Measurements from ENCODE around the gene OLA1.

DNA sequence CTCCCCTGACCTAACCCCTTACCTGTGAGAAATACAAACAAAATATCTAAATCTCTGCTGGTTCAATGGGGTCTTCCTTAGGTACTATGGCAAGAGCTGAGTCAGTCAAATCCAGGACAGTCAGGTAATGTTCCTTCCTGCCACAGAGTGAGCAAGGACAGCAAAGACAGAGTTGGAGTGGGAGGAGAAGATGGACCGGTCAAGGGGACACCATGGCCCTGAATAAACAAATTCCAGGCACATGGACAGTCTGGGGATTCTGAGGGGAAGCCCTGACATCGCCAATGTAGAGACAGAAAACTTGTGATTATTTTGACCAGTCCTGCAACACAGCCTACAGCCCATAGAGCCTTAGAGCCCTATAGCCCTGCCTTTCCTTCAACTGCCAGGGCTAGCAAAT is 42.8 kb downstream of the OLA1 start:
- TF ChIP-seq ZNF121 (CRISPR knock-in tag; IDR thresholded peaks at IDR 0.05) = no peak
- TF ChIP-seq, protein P1, sequence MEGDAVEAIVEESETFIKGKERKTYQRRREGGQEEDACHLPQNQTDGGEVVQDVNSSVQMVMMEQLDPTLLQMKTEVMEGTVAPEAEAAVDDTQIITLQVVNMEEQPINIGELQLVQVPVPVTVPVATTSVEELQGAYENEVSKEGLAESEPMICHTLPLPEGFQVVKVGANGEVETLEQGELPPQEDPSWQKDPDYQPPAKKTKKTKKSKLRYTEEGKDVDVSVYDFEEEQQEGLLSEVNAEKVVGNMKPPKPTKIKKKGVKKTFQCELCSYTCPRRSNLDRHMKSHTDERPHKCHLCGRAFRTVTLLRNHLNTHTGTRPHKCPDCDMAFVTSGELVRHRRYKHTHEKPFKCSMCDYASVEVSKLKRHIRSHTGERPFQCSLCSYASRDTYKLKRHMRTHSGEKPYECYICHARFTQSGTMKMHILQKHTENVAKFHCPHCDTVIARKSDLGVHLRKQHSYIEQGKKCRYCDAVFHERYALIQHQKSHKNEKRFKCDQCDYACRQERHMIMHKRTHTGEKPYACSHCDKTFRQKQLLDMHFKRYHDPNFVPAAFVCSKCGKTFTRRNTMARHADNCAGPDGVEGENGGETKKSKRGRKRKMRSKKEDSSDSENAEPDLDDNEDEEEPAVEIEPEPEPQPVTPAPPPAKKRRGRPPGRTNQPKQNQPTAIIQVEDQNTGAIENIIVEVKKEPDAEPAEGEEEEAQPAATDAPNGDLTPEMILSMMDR (IDR thresholded peaks at IDR 0.05) = no peak
- TF ChIP-seq, protein P2, sequence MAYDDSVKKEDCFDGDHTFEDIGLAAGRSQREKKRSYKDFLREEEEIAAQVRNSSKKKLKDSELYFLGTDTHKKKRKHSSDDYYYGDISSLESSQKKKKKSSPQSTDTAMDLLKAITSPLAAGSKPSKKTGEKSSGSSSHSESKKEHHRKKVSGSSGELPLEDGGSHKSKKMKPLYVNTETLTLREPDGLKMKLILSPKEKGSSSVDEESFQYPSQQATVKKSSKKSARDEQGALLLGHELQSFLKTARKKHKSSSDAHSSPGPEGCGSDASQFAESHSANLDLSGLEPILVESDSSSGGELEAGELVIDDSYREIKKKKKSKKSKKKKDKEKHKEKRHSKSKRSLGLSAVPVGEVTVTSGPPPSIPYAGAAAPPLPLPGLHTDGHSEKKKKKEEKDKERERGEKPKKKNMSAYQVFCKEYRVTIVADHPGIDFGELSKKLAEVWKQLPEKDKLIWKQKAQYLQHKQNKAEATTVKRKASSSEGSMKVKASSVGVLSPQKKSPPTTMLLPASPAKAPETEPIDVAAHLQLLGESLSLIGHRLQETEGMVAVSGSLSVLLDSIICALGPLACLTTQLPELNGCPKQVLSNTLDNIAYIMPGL (CRISPR knock-in tag; IDR thresholded peaks at IDR 0.05) = no peak

All from WTC11 (cell line).